Suppressor macrophage (primary cell): ENCODE data around the gene SHF.

Experiments
- DNase-seq, 4 experiments: peaks; one replicate each; pipeline ENCODE4 v3.0.0-alpha.2; 2020 to 2022

The SHF gene

DNA sequence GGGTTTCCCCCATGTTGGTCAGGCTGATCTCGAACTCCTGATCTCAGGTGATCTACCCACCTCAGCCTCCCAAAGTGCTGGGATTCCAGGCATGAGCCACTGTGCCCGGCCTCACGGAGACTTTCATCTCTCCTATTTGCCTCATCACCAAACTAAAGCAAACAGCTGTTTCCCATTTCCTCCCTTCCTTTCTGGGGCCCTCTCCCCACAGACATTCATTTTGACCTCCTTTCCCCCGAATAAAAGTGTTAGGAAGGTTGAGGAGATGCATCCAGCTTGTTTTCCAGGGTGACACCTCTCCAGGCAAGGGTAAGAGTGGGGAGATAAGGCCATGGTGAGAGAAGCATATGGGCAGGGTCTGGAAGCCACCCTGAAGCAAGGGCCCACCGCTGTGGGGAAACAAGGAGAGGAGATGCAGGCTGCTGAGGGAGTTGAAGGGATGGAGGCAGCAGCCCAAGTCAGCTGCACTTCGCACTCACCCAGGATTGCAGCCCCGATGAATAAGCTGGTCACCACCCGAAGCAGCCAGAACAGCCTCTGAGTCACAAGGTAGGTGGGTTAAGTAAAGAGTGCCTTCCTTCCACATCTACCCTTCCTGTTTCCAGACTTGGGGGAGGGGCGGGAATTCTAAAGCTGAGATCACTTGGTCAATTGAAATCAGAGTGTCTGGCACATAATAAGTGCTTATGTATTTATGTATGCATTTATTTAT is 65.9 kb downstream of the SHF start:
- DNase-seq: peak; percentile 82 to 90 (median 88)

DNA sequence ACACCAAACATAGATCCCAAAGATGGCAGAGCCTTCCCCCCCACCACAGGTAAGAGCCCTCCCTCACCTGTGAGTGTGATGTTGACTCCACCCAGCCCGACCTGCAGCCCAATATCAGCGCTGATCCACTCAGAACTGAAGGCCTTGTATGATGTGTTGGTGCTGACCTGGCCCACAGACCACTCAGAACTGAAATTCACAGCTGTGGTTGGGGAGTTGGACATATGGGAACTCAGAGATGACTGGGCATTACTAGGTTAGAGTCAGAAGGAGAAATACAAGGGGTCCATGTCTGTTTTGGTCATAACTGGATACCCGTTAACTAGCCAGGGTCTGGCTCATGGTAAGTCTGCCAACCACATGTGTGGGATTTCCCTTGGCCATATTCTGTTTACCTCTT is 66.7 kb downstream of the SHF start:
- DNase-seq: no peak

- DNase-seq: no peak
Observed at GRCh38 chr15:45120081-45120972, 67.4 kb downstream of the SHF start.

DNA sequence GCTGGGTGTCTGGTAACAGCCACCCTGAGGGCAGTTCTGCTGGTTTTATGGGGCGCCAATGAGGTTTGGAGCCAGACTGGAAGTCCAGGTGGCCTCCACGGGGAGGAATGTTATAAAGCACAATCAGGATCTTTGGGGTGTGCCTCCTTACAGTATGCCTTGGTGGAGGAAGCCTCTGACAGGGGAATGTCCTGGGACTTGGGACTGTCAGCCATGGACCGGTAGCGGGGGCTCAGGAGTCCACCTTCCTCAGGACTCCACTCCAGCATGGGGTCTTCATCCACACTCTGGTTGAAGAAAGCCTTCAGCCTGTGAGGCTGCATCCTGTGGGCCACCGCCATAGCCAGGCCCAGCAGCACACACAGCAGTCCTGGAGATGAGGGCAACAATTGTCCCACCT is 68.8 kb downstream of the SHF start:
- DNase-seq: no peak

DNA sequence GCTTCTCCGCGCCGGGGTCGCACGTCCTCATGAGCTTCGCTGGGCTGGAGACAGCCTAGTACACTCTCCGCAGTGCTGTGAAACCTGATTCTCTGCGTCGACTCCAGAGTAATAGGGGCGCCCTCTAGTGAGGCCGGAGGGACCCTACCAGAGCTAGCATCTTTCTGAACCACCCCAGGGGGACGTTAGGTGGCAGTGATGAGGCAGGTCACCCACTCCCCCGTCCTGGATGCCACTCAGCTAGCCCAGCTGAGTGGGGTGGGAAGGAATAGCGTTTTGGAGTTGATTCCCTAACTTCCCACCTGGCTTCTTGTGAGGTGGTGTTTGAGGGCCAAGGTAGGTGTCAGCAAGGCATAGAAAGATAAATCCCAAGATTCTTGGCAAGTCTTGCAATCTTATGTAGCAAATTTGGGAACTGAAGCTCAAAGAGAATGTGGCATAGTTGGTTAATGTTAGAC is 69.6 kb downstream of the SHF start:
- DNase-seq: peak; percentile 89 to 94 (median 92)

DNA sequence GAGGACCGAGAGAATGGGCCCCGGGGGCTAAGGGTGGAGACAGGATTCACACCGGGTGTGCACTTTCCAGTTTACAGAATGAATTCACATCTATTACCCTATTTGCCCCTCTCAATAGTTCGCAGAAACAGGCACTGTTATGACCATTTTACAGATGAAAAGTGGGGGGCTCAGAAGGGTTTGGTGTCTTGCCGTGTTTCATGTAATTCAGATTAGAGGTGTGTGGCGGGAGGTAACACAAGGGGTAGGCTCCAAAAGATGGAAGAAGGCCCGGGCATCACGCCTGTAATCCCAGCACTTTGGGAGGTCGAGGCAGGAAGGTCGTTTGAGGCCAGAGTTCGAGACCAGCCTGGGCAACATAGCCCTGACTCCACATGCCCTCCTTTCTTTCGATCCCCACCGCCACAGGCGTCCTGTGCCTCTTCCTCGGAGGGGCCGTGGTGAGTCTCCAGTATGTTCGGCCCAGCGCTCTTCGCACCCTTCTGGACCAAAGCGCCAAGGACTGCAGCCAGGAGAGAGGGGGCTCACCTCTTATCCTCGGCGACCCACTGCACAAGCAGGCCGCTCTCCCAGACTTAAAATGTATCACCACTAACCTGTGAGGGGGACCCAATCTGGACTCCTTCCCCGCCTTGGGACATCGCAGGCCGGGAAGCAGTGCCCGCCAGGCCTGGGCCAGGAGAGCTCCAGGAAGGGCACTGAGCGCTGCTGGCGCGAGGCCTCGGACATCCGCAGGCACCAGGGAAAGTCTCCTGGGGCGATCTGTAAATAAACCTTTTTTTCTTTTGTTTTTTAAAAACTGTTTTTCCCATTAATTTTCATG is 70.2 kb downstream of the SHF start:
- no peak for DNase-seq
